ENCODE measurements around the gene CCDC28A.

DNA sequence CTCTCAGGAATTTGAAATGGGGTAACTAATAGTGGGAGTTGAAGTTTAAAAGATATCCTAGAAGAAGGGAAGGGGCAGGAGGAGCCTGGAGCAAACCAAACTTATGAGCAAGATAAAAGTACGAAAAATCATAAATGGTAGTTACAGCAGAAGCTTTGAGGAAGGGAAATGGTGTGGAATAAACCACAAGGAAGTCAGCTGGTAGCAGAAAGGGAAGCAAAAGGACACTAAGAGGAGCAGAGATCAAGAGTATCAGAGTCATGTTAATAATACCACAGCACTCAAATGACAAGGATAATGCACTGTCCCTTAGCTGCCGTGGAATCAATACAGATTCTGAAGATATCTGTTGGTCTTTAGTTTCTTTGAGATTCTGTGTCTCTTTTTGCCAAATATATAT is 44.9 kb upstream of the CCDC28A start:
- TF ChIP-seq CTCF (IDR thresholded peaks at IDR 0.05) (no peak), POLR2A (IDR thresholded peaks at IDR 0.05) (no peak)
